WTC11 (cell line): ENCODE results near the gene CLEC16A.

Experiments
- ELF4 ChIP-seq: sonication (generic); formaldehyde crosslinking; IDR thresholded peaks from 2 replicates; pipeline ENCODE4 v1.8.1; 2022; ENCODE audit warnings: low read depth, mild to moderate bottlenecking, moderate library complexity, missing genetic modification reagents
- MLX ChIP-seq: sonication (generic); formaldehyde crosslinking; IDR thresholded peaks from 2 replicates; pipeline ENCODE4 v1.8.1; 2023; ENCODE audit warnings: mild to moderate bottlenecking, missing genetic modification reagents, moderate library complexity
- TF ChIP-seq, protein P1 (sequence below): fragments of 200-600 bp; IDR thresholded peaks from 2 replicates; pipeline ENCODE4 v1.8.0; 2022; ENCODE audit warnings: antibody characterized with exemption
- TF ChIP-seq, protein P2 (sequence below): sonication (generic); formaldehyde crosslinking; IDR thresholded peaks from 2 replicates; pipeline ENCODE4 v1.8.0; 2023; ENCODE audit warnings: missing genetic modification reagents, mild to moderate bottlenecking, borderline replicate concordance

GRCh38 chr16:11136600-11136999 lies 192.2 kb downstream of the CLEC16A start:
- TF ChIP-seq ELF4 (CRISPR knock-in tag) (no peak), MLX (CRISPR knock-in tag) (no peak)
- TF ChIP-seq, protein P1, sequence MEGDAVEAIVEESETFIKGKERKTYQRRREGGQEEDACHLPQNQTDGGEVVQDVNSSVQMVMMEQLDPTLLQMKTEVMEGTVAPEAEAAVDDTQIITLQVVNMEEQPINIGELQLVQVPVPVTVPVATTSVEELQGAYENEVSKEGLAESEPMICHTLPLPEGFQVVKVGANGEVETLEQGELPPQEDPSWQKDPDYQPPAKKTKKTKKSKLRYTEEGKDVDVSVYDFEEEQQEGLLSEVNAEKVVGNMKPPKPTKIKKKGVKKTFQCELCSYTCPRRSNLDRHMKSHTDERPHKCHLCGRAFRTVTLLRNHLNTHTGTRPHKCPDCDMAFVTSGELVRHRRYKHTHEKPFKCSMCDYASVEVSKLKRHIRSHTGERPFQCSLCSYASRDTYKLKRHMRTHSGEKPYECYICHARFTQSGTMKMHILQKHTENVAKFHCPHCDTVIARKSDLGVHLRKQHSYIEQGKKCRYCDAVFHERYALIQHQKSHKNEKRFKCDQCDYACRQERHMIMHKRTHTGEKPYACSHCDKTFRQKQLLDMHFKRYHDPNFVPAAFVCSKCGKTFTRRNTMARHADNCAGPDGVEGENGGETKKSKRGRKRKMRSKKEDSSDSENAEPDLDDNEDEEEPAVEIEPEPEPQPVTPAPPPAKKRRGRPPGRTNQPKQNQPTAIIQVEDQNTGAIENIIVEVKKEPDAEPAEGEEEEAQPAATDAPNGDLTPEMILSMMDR: no peak
- TF ChIP-seq, protein P2, sequence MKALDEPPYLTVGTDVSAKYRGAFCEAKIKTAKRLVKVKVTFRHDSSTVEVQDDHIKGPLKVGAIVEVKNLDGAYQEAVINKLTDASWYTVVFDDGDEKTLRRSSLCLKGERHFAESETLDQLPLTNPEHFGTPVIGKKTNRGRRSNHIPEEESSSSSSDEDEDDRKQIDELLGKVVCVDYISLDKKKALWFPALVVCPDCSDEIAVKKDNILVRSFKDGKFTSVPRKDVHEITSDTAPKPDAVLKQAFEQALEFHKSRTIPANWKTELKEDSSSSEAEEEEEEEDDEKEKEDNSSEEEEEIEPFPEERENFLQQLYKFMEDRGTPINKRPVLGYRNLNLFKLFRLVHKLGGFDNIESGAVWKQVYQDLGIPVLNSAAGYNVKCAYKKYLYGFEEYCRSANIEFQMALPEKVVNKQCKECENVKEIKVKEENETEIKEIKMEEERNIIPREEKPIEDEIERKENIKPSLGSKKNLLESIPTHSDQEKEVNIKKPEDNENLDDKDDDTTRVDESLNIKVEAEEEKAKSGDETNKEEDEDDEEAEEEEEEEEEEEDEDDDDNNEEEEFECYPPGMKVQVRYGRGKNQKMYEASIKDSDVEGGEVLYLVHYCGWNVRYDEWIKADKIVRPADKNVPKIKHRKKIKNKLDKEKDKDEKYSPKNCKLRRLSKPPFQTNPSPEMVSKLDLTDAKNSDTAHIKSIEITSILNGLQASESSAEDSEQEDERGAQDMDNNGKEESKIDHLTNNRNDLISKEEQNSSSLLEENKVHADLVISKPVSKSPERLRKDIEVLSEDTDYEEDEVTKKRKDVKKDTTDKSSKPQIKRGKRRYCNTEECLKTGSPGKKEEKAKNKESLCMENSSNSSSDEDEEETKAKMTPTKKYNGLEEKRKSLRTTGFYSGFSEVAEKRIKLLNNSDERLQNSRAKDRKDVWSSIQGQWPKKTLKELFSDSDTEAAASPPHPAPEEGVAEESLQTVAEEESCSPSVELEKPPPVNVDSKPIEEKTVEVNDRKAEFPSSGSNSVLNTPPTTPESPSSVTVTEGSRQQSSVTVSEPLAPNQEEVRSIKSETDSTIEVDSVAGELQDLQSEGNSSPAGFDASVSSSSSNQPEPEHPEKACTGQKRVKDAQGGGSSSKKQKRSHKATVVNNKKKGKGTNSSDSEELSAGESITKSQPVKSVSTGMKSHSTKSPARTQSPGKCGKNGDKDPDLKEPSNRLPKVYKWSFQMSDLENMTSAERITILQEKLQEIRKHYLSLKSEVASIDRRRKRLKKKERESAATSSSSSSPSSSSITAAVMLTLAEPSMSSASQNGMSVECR (CRISPR knock-in tag): no peak
